HCT116 (cell line): Measurements from ENCODE around the gene GATAD2B. TPM values are rescaled to one million over a fixed set of nuclear protein-coding genes. Genes with fewer than 3 reads are reported as not detected.

Source experiments
- ATAC-seq: fragments of 200-7000 bp; cut with Tn5 transposase; 2 replicates; pipeline ENCODE4 v1.9.1; 2020; ENCODE audit warnings: mild to moderate bottlenecking, moderate library complexity
- BruUV-seq: library from RNA; stranded (reverse); fragments of 400-500 nt; replicated peaks from 2 replicates; lab custom pipeline; 2021; lab: Mats Ljungman, UMichigan
- CTCF ChIA-PET: fragments of 300-600 bp; sonication (Branson Sonifier 250); formaldehyde crosslinking; loops from one replicate; lab custom pipeline; 2021; ENCODE audit warnings: antibody characterized with exemption; lab: Charles Lee
- POLR2A ChIA-PET: fragments of 300-600, 350-600 bp; sonication (Branson Sonifier 250); formaldehyde crosslinking; loops from one replicate; lab custom pipeline; 2021; ENCODE audit warnings: antibody characterized with exemption; lab: Charles Lee
- RAD21 ChIA-PET, 2 experiments: fragments of 300-600 bp; sonication (Branson Sonifier 250); formaldehyde crosslinking; loops; one replicate each; lab custom pipeline; 2023; ENCODE audit warnings: low total read pairs in 2 of 2; ENCODE audit not compliant: uncharacterized antibody in 2 of 2, unreplicated experiment in 2 of 2, low non-redundant PET in 1 of 2; lab: Charles Lee
- DNase-seq: peaks from one replicate; pipeline ENCODE4 v3.0.0-alpha.2; 2010; ENCODE audit warnings: low read depth, low spot score
- H2AFZ ChIP-seq: fragments of 200-600 bp; shearing (Covaris generic), sonication (generic); 2 replicates; pipeline ENCODE4 v1.6.1; 2017; ENCODE audit warnings: low read depth, mixed run types, mixed read lengths, antibody characterized with exemption, low read length; ENCODE audit not compliant: poor library complexity, severe bottlenecking
- H3K27ac ChIP-seq: 2 replicates; pipeline ENCODE4 v1.5.1; 2012; ENCODE audit warnings: low read depth, low read length
- H3K27me3 ChIP-seq: fragments of 200-600 bp; sonication (generic); 2 replicates; pipeline ENCODE4 v1.6.1; 2016; ENCODE audit warnings: mixed run types, low read length, mixed read lengths; ENCODE audit not compliant: insufficient read depth
- H3K36me3 ChIP-seq, 2 experiments: fragments of 200-500 bp in 1 of 2; fragments of 200-600 bp in 1 of 2; sonication (Bioruptor generic) in 1 of 2; sonication (generic) in 1 of 2; 2 replicates each; pipeline versions ENCODE4 v1.5.1 to v1.6.1; 2014 to 2016; ENCODE audit warnings: low read length in 2 of 2, inconsistent platforms in 1 of 2, mixed read lengths in 1 of 2, mixed run types in 1 of 2; ENCODE audit not compliant: insufficient read depth in 2 of 2, control insufficient read depth in 1 of 2
- H3K4me1 ChIP-seq, 2 experiments: fragments of 200-600 bp in 1 of 2; sonication (generic) in 1 of 2; 2 replicates each; pipeline versions ENCODE4 v1.5.1 to v1.6.1; 2012 to 2017; ENCODE audit warnings: low read length in 2 of 2, inconsistent platforms in 1 of 2, mild to moderate bottlenecking in 1 of 2, mixed read lengths in 1 of 2, mixed run types in 1 of 2, moderate library complexity in 1 of 2; ENCODE audit not compliant: insufficient read depth in 2 of 2, control insufficient read depth in 1 of 2
- H3K4me2 ChIP-seq: fragments of 200-600 bp; sonication (generic); 2 replicates; pipeline ENCODE4 v1.6.1; 2017; ENCODE audit warnings: mixed run types, low read length, mixed read lengths
- H3K4me3 ChIP-seq, 2 experiments: fragments of 200-600 bp in 1 of 2; sonication (generic) in 1 of 2; replicated peaks in 1 of 2; 2 replicates each; pipeline ENCODE4 v1.5.1; 2011 to 2016; ENCODE audit warnings: low read length in 2 of 2, control low read depth in 1 of 2, low read depth in 1 of 2, mild to moderate bottlenecking in 1 of 2, mixed read lengths in 1 of 2, mixed run types in 1 of 2
- H3K79me2 ChIP-seq: fragments of 200-600 bp; sonication (generic); 2 replicates; pipeline ENCODE4 v1.6.1; 2017; ENCODE audit warnings: mild to moderate bottlenecking, mixed run types, low read length, moderate library complexity, mixed read lengths; ENCODE audit not compliant: insufficient read depth
- H3K9ac ChIP-seq: fragments of 200-600 bp; sonication (generic); 2 replicates; pipeline ENCODE4 v1.6.1; 2016; ENCODE audit warnings: low read length, mixed read lengths
- H3K9me2 ChIP-seq: fragments of 200-600 bp; sonication (generic), shearing (Covaris generic); 2 replicates; pipeline ENCODE4 v1.6.1; 2017; ENCODE audit warnings: mixed run types, mild to moderate bottlenecking, moderate library complexity; ENCODE audit not compliant: insufficient read depth
- H3K9me3 ChIP-seq, 2 experiments: fragments of 200-500 bp in 1 of 2; fragments of 200-600 bp in 1 of 2; sonication (Bioruptor generic) in 1 of 2; sonication (generic) in 1 of 2; 2 replicates each; pipeline ENCODE4 v1.6.1; 2014 to 2017; ENCODE audit warnings: low read length in 2 of 2, mixed read lengths in 2 of 2, inconsistent platforms in 1 of 2, low read depth in 1 of 2, mild to moderate bottlenecking in 1 of 2, mixed run types in 1 of 2, moderate library complexity in 1 of 2; ENCODE audit not compliant: control insufficient read depth in 1 of 2, insufficient read depth in 1 of 2
- H4K20me1 ChIP-seq: fragments of 200-600 bp; sonication (generic), shearing (Covaris generic); 2 replicates; pipeline ENCODE4 v1.6.1; 2017; ENCODE audit warnings: mixed run types, mild to moderate bottlenecking, moderate library complexity; ENCODE audit not compliant: insufficient read depth
- CBX3 ChIP-seq: IDR thresholded peaks from 2 replicates; pipeline ENCODE4 v1.6.1; 2012; ENCODE audit warnings: low read depth
- EGR1 ChIP-seq: IDR thresholded peaks from 2 replicates; pipeline ENCODE4 v1.6.1; 2012; ENCODE audit warnings: low read depth
- ELF1 ChIP-seq: IDR thresholded peaks from 2 replicates; pipeline ENCODE4 v1.6.1; 2012; ENCODE audit warnings: low read depth, borderline replicate concordance
- EZH2 ChIP-seq: fragments of 200-600 bp; sonication (generic); IDR thresholded peaks from 2 replicates; pipeline ENCODE4 v1.6.1; 2017; ENCODE audit warnings: antibody characterized with exemption, mixed run types
- POLR2A ChIP-seq: IDR thresholded peaks from 2 replicates; pipeline ENCODE4 v1.7.0; 2011; ENCODE audit warnings: borderline replicate concordance; ENCODE audit not compliant: insufficient read depth, insufficient read length; ENCODE audit errors: extremely low read depth
- POLR2AphosphoS5 ChIP-seq: IDR thresholded peaks from 2 replicates; pipeline ENCODE4 v1.6.1; 2011; ENCODE audit warnings: mild to moderate bottlenecking, low read depth, low read length, moderate library complexity
- SIN3A ChIP-seq: IDR thresholded peaks from 2 replicates; pipeline ENCODE4 v1.6.1; 2012; ENCODE audit warnings: low read depth
- SP1 ChIP-seq: IDR thresholded peaks from 2 replicates; pipeline ENCODE4 v1.6.1; 2012; ENCODE audit warnings: low read depth
- SRF ChIP-seq: IDR thresholded peaks from 2 replicates; pipeline ENCODE4 v1.6.1; 2012; ENCODE audit warnings: low read depth
- intact Hi-C: fragments of 100-400 bp; cut with micrococcal nuclease; formaldehyde crosslinking; loops from 2 replicates; pipeline ENCODE4 v1.10.0; 2022
- total RNA-seq: library from RNA; stranded (reverse); gene quantifications from one replicate; pipeline ENCODE4 v1.2.1, GENCODE V29; 2021; ENCODE audit not compliant: unreplicated experiment
- TF ChIP-seq, protein P1 (sequence below): IDR thresholded peaks from 2 replicates; pipeline ENCODE4 v1.6.1; 2012; ENCODE audit warnings: low read depth
- TF ChIP-seq, protein P2 (sequence below): IDR thresholded peaks from 2 replicates; pipeline ENCODE4 v1.6.1; 2012
- TF ChIP-seq, protein P3 (sequence below), 3 experiments: fragments of 200-600 bp in 1 of 3; sonication (generic) in 1 of 3; IDR thresholded peaks in 2 of 3; conservative IDR thresholded peaks in 1 of 3; 2 replicates each; pipeline ENCODE4 v1.5.1; 2012 to 2017; ENCODE audit warnings: low read depth in 2 of 3, low read length in 2 of 3, antibody characterized with exemption in 1 of 3, borderline replicate concordance in 1 of 3, control low read depth in 1 of 3, mild to moderate bottlenecking in 1 of 3, mixed read lengths in 1 of 3, mixed run types in 1 of 3, moderate library complexity in 1 of 3; ENCODE audit not compliant: insufficient read depth in 1 of 3

Gene GATAD2B
- total RNA-seq, 1 experiment from 2014 or later, result 50.2 TPM

DNA sequence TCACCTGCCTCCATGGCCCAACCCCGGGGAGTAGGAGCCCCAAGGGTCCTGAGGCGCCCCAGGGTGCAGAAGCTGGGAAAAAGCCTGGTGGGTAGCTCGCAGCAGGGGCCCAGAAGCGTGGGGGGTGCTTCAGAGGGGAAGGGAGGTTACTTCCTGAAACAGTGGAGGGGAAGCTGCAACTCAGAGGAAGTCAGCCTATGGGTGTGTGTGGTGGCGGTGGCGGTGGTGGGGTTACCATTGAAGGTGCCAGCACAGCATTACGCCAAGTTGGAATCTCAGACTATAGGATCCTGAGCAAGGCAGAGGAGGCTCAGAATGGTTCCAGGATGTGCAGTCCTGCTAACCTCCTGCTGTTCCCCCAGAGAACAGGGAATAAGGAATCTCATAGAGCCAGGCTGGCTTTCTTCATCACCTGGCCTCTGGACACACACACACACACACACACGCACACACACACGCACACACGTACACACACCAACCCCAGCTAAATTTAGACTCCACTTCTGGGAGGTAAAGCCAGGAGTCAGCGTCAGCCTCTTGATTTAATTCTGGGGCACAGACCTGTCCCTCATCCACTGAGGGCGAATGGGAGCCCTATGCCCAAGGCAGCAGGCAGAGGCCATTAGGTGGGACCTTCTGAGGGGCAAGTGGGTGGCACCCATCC is 22.5 kb upstream of the GATAD2B start (continued):
- TF ChIP-seq, protein P1, sequence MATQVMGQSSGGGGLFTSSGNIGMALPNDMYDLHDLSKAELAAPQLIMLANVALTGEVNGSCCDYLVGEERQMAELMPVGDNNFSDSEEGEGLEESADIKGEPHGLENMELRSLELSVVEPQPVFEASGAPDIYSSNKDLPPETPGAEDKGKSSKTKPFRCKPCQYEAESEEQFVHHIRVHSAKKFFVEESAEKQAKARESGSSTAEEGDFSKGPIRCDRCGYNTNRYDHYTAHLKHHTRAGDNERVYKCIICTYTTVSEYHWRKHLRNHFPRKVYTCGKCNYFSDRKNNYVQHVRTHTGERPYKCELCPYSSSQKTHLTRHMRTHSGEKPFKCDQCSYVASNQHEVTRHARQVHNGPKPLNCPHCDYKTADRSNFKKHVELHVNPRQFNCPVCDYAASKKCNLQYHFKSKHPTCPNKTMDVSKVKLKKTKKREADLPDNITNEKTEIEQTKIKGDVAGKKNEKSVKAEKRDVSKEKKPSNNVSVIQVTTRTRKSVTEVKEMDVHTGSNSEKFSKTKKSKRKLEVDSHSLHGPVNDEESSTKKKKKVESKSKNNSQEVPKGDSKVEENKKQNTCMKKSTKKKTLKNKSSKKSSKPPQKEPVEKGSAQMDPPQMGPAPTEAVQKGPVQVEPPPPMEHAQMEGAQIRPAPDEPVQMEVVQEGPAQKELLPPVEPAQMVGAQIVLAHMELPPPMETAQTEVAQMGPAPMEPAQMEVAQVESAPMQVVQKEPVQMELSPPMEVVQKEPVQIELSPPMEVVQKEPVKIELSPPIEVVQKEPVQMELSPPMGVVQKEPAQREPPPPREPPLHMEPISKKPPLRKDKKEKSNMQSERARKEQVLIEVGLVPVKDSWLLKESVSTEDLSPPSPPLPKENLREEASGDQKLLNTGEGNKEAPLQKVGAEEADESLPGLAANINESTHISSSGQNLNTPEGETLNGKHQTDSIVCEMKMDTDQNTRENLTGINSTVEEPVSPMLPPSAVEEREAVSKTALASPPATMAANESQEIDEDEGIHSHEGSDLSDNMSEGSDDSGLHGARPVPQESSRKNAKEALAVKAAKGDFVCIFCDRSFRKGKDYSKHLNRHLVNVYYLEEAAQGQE, result no peak
- TF ChIP-seq, all 23 proteins: peak for 0

DNA sequence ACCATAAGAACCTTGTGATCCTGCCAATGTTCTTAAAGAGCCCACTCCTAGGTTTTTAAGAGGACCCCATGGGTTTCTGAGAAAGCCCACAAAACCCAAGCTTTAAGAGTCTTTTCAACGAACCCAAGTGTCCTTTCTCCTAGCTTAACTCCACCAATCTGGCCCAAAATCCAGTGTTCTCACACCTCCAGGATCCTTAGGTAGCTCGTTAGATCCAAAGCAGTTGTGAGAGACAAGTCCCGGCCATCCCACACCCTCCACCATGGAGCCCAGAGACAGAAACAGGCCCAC is 22.0 kb upstream of the GATAD2B start:
- RAD21 ChIA-PET, result no interaction called here
- no peaks in the 10 kb centered on the region for H3K9me2 ChIP-seq
- CTCF ChIA-PET, result no interaction called here
- peaks cover 9 to 21% of the 10 kb centered on the region in 2 experiments; a peak in 3 of 4 replicates for H3K36me3 ChIP-seq
- ATAC-seq, result no peak
- H3K4me3 ChIP-seq, result peak overlapping the region; percentile 83 to 91
- H3K79me2 ChIP-seq, result peaks cover 24% of the 10 kb centered on the region; the same call in 1 of the 2 replicates
- peak overlapping the region; percentile 98 for H3K27ac ChIP-seq
- no peaks in the 10 kb centered on the region for H3K27me3 ChIP-seq
- peaks cover 6 to 18% of the 10 kb centered on the region in 2 experiments; a peak in 3 of 4 replicates for H3K4me1 ChIP-seq
- POLR2A ChIA-PET, result interaction anchor here (1.3 to 2.4 kb wide), 3 partner anchors 12 to 23 kb away, joined by 3 to 8 read pairs (median 4); partner anchors contain the start of genes CREB3L4 and SLC39A1
- DNase-seq, result no peak
- peak overlapping the region; percentile 95 for H3K9ac ChIP-seq
- no peak overlapping the region for H2AFZ ChIP-seq
- H4K20me1 ChIP-seq, result no peaks in the 10 kb centered on the region
- H3K4me2 ChIP-seq, result peak overlapping the region; percentile 90
- BruUV-seq, result TSS peak; percentile 30
- intact Hi-C loops, result no loop called here
- no peaks in the 10 kb centered on the region for H3K9me3 ChIP-seq
- no peak for TF ChIP-seq SRF
- no peak for TF ChIP-seq ELF1
- TF ChIP-seq, protein P1, result no peak
- TF ChIP-seq CBX3, result no peak
- no peak for TF ChIP-seq POLR2A
- no peak for TF ChIP-seq EGR1
- TF ChIP-seq, protein P2, sequence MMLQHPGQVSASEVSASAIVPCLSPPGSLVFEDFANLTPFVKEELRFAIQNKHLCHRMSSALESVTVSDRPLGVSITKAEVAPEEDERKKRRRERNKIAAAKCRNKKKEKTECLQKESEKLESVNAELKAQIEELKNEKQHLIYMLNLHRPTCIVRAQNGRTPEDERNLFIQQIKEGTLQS, result no peak
- TF ChIP-seq SIN3A, result no peak
- TF ChIP-seq EZH2, result no peak
- no peak for TF ChIP-seq POLR2AphosphoS5
- no peak for TF ChIP-seq SP1
- TF ChIP-seq, protein P3, sequence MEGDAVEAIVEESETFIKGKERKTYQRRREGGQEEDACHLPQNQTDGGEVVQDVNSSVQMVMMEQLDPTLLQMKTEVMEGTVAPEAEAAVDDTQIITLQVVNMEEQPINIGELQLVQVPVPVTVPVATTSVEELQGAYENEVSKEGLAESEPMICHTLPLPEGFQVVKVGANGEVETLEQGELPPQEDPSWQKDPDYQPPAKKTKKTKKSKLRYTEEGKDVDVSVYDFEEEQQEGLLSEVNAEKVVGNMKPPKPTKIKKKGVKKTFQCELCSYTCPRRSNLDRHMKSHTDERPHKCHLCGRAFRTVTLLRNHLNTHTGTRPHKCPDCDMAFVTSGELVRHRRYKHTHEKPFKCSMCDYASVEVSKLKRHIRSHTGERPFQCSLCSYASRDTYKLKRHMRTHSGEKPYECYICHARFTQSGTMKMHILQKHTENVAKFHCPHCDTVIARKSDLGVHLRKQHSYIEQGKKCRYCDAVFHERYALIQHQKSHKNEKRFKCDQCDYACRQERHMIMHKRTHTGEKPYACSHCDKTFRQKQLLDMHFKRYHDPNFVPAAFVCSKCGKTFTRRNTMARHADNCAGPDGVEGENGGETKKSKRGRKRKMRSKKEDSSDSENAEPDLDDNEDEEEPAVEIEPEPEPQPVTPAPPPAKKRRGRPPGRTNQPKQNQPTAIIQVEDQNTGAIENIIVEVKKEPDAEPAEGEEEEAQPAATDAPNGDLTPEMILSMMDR (IDR thresholded peaks at IDR 0.05 in 2 of 3, conservative IDR thresholded peaks at IDR 0.05 in 1 of 3; ENCODE audit: borderline replicate concordance in 1 of 3, insufficient read depth in 1 of 3, low read depth in 2 of 3, low read length in 2 of 3), result no peak
